HepG2 (cell line): ENCODE results near the gene PDZD7. TPM values are rescaled to one million over a fixed set of nuclear protein-coding genes. Genes with fewer than 3 reads are reported as not detected.

Experiments
- ATAC-seq: fragments of 200-7000 bp; cut with Tn5 transposase; 3 replicates; pipeline ENCODE4 v1.9.1; 2020; ENCODE audit warnings: mild to moderate bottlenecking, moderate library complexity
- BruUV-seq: library from RNA; stranded (reverse); fragments of 400-500 nt; replicated peaks from 2 replicates; lab custom pipeline; 2021; lab: Mats Ljungman, UMichigan
- CTCF ChIA-PET: fragments of 300-600 bp; formaldehyde crosslinking; extraction: SDS; loops from one replicate; lab custom pipeline; 2021; ENCODE audit warnings: low total read pairs, inconsistent platforms, low intra/inter-chr PET ratio; lab: Yijun Ruan, JAX
- POLR2A ChIA-PET: fragments of 350-600 bp; sonication (Branson Sonifier 250); formaldehyde crosslinking; loops from one replicate; lab custom pipeline; 2020; ENCODE audit warnings: antibody characterized with exemption, inconsistent platforms; lab: Yijun Ruan, JAX
- DNase-seq: peaks from one replicate; pipeline ENCODE4 v3.0.0-alpha.2; 2015; ENCODE audit warnings: low spot score
- FAIRE-seq: peaks from 3 replicates; lab custom pipeline; 2011; peaks lifted over from hg19 to GRCh38; lab: Jason Lieb, UNC
- H2AFZ ChIP-seq: one replicate; pipeline ENCODE4 v1.6.1; 2011; ENCODE audit warnings: low read length, inconsistent platforms
- H3K27ac ChIP-seq: fragments of 300-600 bp; 3 replicates; pipeline ENCODE4 v1.8.0; 2011; ENCODE audit warnings: mixed run types, mild to moderate bottlenecking, mixed read lengths, low read length, inconsistent platforms; ENCODE audit not compliant: insufficient read depth; ENCODE audit errors: extremely low read length
- H3K27me3 ChIP-seq, 2 experiments: fragments of 200-600 bp in 1 of 2; 2 replicates in 1 of 2; 3 replicates in 1 of 2; pipeline versions ENCODE4 v1.6.0 to v1.8.0; 2011; ENCODE audit warnings: low read length in 2 of 2, mild to moderate bottlenecking in 2 of 2, moderate library complexity in 2 of 2, inconsistent platforms in 1 of 2; ENCODE audit not compliant: insufficient read depth in 2 of 2, control insufficient read depth in 1 of 2
- H3K36me3 ChIP-seq, 2 experiments: fragments of 200-600 bp in 1 of 2; replicated peaks in 1 of 2; 2 replicates in 1 of 2; 3 replicates in 1 of 2; pipeline versions ENCODE4 v1.5.1 to v1.8.0; 2011; ENCODE audit warnings: low read length in 2 of 2, inconsistent platforms in 1 of 2; ENCODE audit not compliant: insufficient read depth in 2 of 2, control insufficient read depth in 1 of 2
- H3K4me1 ChIP-seq: 2 replicates; pipeline ENCODE4 v1.5.1; 2012; ENCODE audit warnings: low read length, inconsistent platforms; ENCODE audit not compliant: insufficient read depth
- H3K4me2 ChIP-seq: 2 replicates; pipeline ENCODE4 v1.6.0; 2011; ENCODE audit warnings: low read depth, low read length, inconsistent platforms
- H3K4me3 ChIP-seq, 3 experiments: fragments of 200-600 bp in 1 of 3; sonication (generic), shearing (Covaris generic) in 1 of 3; replicated peaks in 1 of 3; 2 replicates each; pipeline ENCODE4 v1.5.1; 2011 to 2016; ENCODE audit warnings: low read length in 3 of 3, inconsistent platforms in 2 of 3, low read depth in 2 of 3, mild to moderate bottlenecking in 2 of 3, control low read depth in 1 of 3, mixed read lengths in 1 of 3; ENCODE audit not compliant: insufficient read depth in 1 of 3
- H3K79me2 ChIP-seq: one replicate; pipeline ENCODE4 v1.6.1; 2011; ENCODE audit warnings: low read length, inconsistent platforms; ENCODE audit not compliant: insufficient read depth
- H3K9ac ChIP-seq: 2 replicates; pipeline ENCODE4 v1.6.0; 2011; ENCODE audit warnings: mild to moderate bottlenecking, low read depth, low read length, inconsistent platforms; ENCODE audit not compliant: insufficient read depth
- H3K9me3 ChIP-seq: 2 replicates; pipeline ENCODE4 v1.5.1; 2012; ENCODE audit warnings: mild to moderate bottlenecking, low read length
- H4K20me1 ChIP-seq: 2 replicates; pipeline ENCODE4 v1.6.0; 2011; ENCODE audit warnings: inconsistent platforms, mild to moderate bottlenecking, low read length, moderate library complexity; ENCODE audit not compliant: insufficient read depth
- CCAR2 ChIP-seq: fragments of 200-400 bp; formaldehyde crosslinking; optimal IDR thresholded peaks from 2 replicates; pipeline ENCODE3; 2018; ENCODE audit warnings: low read depth, mild to moderate bottlenecking, low read length, moderate library complexity
- DR1 ChIP-seq: sonication (generic); formaldehyde crosslinking; IDR thresholded peaks from 2 replicates; pipeline ENCODE4 v1.8.0; 2021; ENCODE audit warnings: mild to moderate bottlenecking, missing genetic modification reagents, inconsistent platforms
- FOXA1 ChIP-seq, 2 experiments: fragments of 450-650 bp in 1 of 2; sonication (generic) in 1 of 2; formaldehyde crosslinking in 1 of 2; IDR thresholded peaks; 2 replicates each; pipeline versions ENCODE4 v1.4.0 to v1.6.1; 2016 to 2020; ENCODE audit warnings: missing genetic modification reagents in 1 of 2
- GTF2F1 ChIP-seq: fragments of 150-350 bp; IDR thresholded peaks from 2 replicates; pipeline ENCODE4 v1.6.1; 2014; ENCODE audit warnings: low read length
- JUNB ChIP-seq: sonication (generic); formaldehyde crosslinking; IDR thresholded peaks from 2 replicates; pipeline ENCODE4 v1.8.0; 2022; ENCODE audit warnings: missing genetic modification reagents, mild to moderate bottlenecking, borderline replicate concordance
- MZF1 ChIP-seq: sonication (generic); formaldehyde crosslinking; IDR thresholded peaks from 2 replicates; pipeline ENCODE4 v1.8.1; 2023; ENCODE audit warnings: mild to moderate bottlenecking, missing genetic modification reagents, borderline replicate concordance
- RBM39 ChIP-seq: fragments of 200-400 bp; formaldehyde crosslinking; IDR thresholded peaks from one replicate; pipeline ENCODE4 v1.6.1; 2018; ENCODE audit warnings: antibody characterized with exemption, mild to moderate bottlenecking, low read depth, low read length; ENCODE audit not compliant: poor library complexity, severe bottlenecking
- RFXAP ChIP-seq: sonication (generic); formaldehyde crosslinking; IDR thresholded peaks from 2 replicates; pipeline ENCODE4 v1.4.0; 2020; ENCODE audit warnings: missing genetic modification reagents, borderline replicate concordance
- SP4 ChIP-seq: sonication (generic); formaldehyde crosslinking; IDR thresholded peaks from 2 replicates; pipeline ENCODE4 v1.8.1; 2023; ENCODE audit warnings: mild to moderate bottlenecking, missing genetic modification reagents
- ZC3H4 ChIP-seq: sonication (generic); formaldehyde crosslinking; IDR thresholded peaks from 2 replicates; pipeline ENCODE4 v1.4.0; 2020; ENCODE audit warnings: missing genetic modification reagents, borderline replicate concordance
- WGBS: methylation state at CpG from one replicate; pipeline ENCODE4 v1.1.6; 2017; ENCODE audit warnings: low lambda C conversion rate; 5-methylcytosine and 5-hydroxymethylcytosine counted together
- in situ Hi-C: cut with HindIII; loops from 2 replicates; pipeline ENCODE4 v1.10.0; 2017; ENCODE audit warnings: low pct_unique_long_range_greater_than_20kb; ENCODE audit not compliant: extremely low pct_ligation_motif_present
- intact Hi-C: fragments of 100-400 bp; cut with micrococcal nuclease; formaldehyde crosslinking; loops from one replicate; pipeline ENCODE4 v1.10.0; 2022; ENCODE audit not compliant: unreplicated experiment
- polyA plus RNA-seq, 8 experiments: library from polyadenylated mRNA; depleted of rRNA in 3 of 8; stranded (reverse) in 7 of 8; unstranded in 1 of 8; fragments of >200 nt; fragmentation: Illumina TruSeq in 4 of 8; extraction: Trizol in 4 of 8; gene quantifications; 2 replicates each; pipeline versions ENCODE4 v1.2.1 to v1.2.3, GENCODE V29; 2011 to 2016; ENCODE audit warnings: low read depth in 4 of 8, missing spikeins in 1 of 8, mixed read lengths in 1 of 8; ENCODE audit not compliant: insufficient read depth in 1 of 8
- total RNA-seq, 5 experiments: library from RNA; depleted of rRNA; stranded (reverse); fragments of >200 nt; fragmentation: Illumina TruSeq; extraction: Trizol; gene quantifications; 2 replicates each; pipeline ENCODE4 v1.2.3, GENCODE V29; 2016; ENCODE audit warnings: low read depth in 1 of 5
- TF ChIP-seq, protein P1 (sequence below): IDR thresholded peaks from 2 replicates; pipeline ENCODE4 v1.6.1; 2012; ENCODE audit warnings: low read depth, low read length, improper control_type of control experiment
- TF ChIP-seq, protein P2 (sequence below): sonication (generic); formaldehyde crosslinking; IDR thresholded peaks from 2 replicates; pipeline ENCODE4 v1.4.0; 2020; ENCODE audit warnings: missing genetic modification reagents, mild to moderate bottlenecking, borderline replicate concordance
- TF ChIP-seq, protein P3 (sequence below): sonication (generic); formaldehyde crosslinking; IDR thresholded peaks from 2 replicates; pipeline ENCODE4 v1.4.0; 2020; ENCODE audit warnings: low read depth, mild to moderate bottlenecking, missing genetic modification reagents
- TF ChIP-seq, protein P4 (sequence below): sonication (generic); formaldehyde crosslinking; IDR thresholded peaks from 2 replicates; pipeline ENCODE4 v1.5.1; 2020; ENCODE audit warnings: mild to moderate bottlenecking, missing genetic modification reagents, borderline replicate concordance

The PDZD7 gene
- total and polyA plus RNA-seq, 2 of the 13 experiments (the other 11 are each of a cell fraction or from before 2014, with no cell fraction given), result 0.58 to 0.73 TPM

DNA sequence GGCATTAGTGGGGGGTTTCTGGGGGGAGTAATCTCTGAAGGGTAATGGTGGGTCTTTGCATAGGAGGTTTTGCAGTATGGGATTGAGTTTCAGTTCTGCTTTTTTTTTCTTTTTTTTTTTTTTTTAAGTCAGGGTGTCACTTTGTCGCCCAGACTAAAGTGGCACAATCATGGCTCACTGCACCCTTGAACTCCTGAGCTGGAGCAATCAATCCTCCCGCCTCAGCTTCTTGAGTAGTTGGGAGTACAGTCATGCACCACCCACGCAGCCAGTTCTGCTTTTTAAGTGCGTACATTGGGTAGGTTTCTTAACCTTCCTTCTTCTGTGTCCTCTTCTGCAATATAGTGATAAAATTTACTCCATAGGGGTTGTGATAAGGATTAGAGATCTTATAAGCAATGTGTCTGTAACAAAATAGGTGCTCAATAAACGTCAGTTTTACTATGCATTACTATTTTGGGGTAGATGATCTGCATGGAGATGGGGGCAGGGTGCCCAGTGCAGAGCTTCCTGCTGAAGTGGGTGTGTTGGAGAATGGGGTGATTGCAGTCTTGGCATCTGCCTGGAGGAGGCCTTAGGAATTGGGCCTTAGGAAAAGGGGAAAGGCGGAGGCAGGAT lies 40.4 kb upstream of the PDZD7 start:
- Histone ChIP-seq H3K79me2 (no peaks in the 10 kb centered on the region), H3K4me2 (no peak overlapping the region), H3K36me3 (no peaks in the 10 kb centered on the region), H4K20me1 (no peaks in the 10 kb centered on the region), H2AFZ (no peak overlapping the region), H3K9me3 (no peaks in the 10 kb centered on the region), H3K4me1 (no peaks in the 10 kb centered on the region), H3K27ac (no peak overlapping the region), H3K4me3 (no peak overlapping the region), H3K9ac (no peak overlapping the region), H3K27me3 (peaks cover 12 to 46% of the 10 kb centered on the region in 2 experiments; a peak in 4 of 5 replicates)
- FAIRE-seq, result no peak
- TF ChIP-seq SP4 (CRISPR knock-in tag) (no peak), RFXAP (CRISPR knock-in tag) (no peak), DR1 (CRISPR knock-in tag) (no peak), MZF1 (CRISPR knock-in tag) (no peak), RBM39 (no peak), FOXA1 (IDR thresholded peaks at IDR 0.05) (no peak), FOXA1 (CRISPR knock-in tag; IDR thresholded peaks at IDR 0.05) (no peak), ZC3H4 (CRISPR knock-in tag) (no peak), CCAR2 (no peak), JUNB (CRISPR knock-in tag) (no peak), GTF2F1 (no peak)
- TF ChIP-seq, protein P1, sequence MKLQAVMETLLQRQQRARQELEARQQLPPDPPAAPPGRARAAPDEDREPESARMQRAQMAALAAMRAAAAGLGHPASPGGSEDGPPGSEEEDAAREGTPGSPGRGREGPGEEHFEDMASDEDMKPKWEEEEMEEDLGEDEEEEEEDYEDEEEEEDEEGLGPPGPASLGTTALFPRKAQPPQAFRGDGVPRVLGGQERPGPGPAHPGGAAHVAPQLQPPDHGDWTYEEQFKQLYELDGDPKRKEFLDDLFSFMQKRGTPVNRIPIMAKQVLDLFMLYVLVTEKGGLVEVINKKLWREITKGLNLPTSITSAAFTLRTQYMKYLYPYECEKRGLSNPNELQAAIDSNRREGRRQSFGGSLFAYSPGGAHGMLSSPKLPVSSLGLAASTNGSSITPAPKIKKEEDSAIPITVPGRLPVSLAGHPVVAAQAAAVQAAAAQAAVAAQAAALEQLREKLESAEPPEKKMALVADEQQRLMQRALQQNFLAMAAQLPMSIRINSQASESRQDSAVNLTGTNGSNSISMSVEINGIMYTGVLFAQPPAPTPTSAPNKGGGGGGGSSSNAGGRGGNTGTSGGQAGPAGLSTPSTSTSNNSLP, result no peak
- TF ChIP-seq, protein P2, sequence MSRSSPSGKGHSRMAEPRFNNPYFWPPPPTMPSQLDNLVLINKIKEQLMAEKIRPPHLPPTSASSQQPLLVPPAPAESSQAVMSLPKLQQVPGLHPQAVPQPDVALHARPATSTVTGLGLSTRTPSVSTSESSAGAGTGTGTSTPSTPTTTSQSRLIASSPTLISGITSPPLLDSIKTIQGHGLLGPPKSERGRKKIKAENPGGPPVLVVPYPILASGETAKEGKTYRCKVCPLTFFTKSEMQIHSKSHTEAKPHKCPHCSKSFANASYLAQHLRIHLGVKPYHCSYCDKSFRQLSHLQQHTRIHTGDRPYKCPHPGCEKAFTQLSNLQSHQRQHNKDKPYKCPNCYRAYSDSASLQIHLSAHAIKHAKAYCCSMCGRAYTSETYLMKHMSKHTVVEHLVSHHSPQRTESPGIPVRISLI, result no peak
- TF ChIP-seq, protein P3, sequence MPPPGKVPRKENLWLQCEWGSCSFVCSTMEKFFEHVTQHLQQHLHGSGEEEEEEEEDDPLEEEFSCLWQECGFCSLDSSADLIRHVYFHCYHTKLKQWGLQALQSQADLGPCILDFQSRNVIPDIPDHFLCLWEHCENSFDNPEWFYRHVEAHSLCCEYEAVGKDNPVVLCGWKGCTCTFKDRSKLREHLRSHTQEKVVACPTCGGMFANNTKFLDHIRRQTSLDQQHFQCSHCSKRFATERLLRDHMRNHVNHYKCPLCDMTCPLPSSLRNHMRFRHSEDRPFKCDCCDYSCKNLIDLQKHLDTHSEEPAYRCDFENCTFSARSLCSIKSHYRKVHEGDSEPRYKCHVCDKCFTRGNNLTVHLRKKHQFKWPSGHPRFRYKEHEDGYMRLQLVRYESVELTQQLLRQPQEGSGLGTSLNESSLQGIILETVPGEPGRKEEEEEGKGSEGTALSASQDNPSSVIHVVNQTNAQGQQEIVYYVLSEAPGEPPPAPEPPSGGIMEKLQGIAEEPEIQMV (CRISPR knock-in tag), result no peak
- TF ChIP-seq, protein P4, sequence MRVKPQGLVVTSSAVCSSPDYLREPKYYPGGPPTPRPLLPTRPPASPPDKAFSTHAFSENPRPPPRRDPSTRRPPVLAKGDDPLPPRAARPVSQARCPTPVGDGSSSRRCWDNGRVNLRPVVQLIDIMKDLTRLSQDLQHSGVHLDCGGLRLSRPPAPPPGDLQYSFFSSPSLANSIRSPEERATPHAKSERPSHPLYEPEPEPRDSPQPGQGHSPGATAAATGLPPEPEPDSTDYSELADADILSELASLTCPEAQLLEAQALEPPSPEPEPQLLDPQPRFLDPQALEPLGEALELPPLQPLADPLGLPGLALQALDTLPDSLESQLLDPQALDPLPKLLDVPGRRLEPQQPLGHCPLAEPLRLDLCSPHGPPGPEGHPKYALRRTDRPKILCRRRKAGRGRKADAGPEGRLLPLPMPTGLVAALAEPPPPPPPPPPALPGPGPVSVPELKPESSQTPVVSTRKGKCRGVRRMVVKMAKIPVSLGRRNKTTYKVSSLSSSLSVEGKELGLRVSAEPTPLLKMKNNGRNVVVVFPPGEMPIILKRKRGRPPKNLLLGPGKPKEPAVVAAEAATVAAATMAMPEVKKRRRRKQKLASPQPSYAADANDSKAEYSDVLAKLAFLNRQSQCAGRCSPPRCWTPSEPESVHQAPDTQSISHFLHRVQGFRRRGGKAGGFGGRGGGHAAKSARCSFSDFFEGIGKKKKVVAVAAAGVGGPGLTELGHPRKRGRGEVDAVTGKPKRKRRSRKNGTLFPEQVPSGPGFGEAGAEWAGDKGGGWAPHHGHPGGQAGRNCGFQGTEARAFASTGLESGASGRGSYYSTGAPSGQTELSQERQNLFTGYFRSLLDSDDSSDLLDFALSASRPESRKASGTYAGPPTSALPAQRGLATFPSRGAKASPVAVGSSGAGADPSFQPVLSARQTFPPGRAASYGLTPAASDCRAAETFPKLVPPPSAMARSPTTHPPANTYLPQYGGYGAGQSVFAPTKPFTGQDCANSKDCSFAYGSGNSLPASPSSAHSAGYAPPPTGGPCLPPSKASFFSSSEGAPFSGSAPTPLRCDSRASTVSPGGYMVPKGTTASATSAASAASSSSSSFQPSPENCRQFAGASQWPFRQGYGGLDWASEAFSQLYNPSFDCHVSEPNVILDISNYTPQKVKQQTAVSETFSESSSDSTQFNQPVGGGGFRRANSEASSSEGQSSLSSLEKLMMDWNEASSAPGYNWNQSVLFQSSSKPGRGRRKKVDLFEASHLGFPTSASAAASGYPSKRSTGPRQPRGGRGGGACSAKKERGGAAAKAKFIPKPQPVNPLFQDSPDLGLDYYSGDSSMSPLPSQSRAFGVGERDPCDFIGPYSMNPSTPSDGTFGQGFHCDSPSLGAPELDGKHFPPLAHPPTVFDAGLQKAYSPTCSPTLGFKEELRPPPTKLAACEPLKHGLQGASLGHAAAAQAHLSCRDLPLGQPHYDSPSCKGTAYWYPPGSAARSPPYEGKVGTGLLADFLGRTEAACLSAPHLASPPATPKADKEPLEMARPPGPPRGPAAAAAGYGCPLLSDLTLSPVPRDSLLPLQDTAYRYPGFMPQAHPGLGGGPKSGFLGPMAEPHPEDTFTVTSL (CRISPR knock-in tag), result no peak
- CTCF ChIA-PET, result no interaction called here
- no TSS peak for BruUV-seq
- 36% methylated on average over 6 of the region's 6 CpGs for WGBS
- POLR2A ChIA-PET, result no interaction called here
- intact Hi-C loops (no loop called here), in situ Hi-C loops (no loop called here)
- no peak for DNase-seq
- ATAC-seq, result no peak
